Gastrocnemius medialis (tissue), 4 donors: ENCODE data around the gene ZNF407.

ENCODE experiments used
- CTCF ChIP-seq, 5 experiments: fragments of 450-650 bp in 3 of 5; fragments of 200-600 bp in 2 of 5; sonication (generic) in 2 of 5; IDR thresholded peaks in 4 of 5; conservative IDR thresholded peaks in 1 of 5; 1 replicate in 4 of 5; 2 replicates in 1 of 5; pipeline ENCODE4 v1.5.1; 2016 to 2019; ENCODE audit warnings: antibody characterized with exemption in 5 of 5, mild to moderate bottlenecking in 3 of 5, moderate library complexity in 3 of 5
- POLR2A ChIP-seq, 2 donors: fragments of 450-650 bp; IDR thresholded peaks; one replicate each; pipeline ENCODE4 v1.6.1; 2017; ENCODE audit warnings: antibody characterized with exemption in 2 of 2, mild to moderate bottlenecking in 2 of 2, moderate library complexity in 2 of 2

GRCh38 chr18:75088622-75089211, 491.0 kb downstream of the ZNF407 start:
- TF ChIP-seq CTCF (IDR thresholded peaks at IDR 0.05 in 4 of 5, conservative IDR thresholded peaks at IDR 0.05 in 1 of 5) (no peak), POLR2A (IDR thresholded peaks at IDR 0.05) (no peak)
